HUES48 (cell line): Measurements from ENCODE around the gene S100A1.
"Not testable (repeated sequence)": the region's sequence is repeated elsewhere in the genome, so short reads cannot be mapped to it uniquely, and the experiment has no call there.

Experiments
- H3K27ac ChIP-seq: one replicate; pipeline ENCODE4 v1.7.0; 2013; ENCODE audit warnings: low read depth, low read length, inconsistent platforms
- H3K27me3 ChIP-seq: 2 replicates; pipeline ENCODE4 v1.6.1; 2013; ENCODE audit warnings: mild to moderate bottlenecking, low read length; ENCODE audit not compliant: control insufficient read depth, insufficient read depth
- H3K36me3 ChIP-seq: 2 replicates; pipeline ENCODE4 v1.6.1; 2013; ENCODE audit warnings: low read length; ENCODE audit not compliant: control insufficient read depth, insufficient read depth
- H3K4me1 ChIP-seq: 2 replicates; pipeline ENCODE4 v1.6.1; 2013; ENCODE audit warnings: mild to moderate bottlenecking, low read length; ENCODE audit not compliant: control insufficient read depth, insufficient read depth
- H3K4me3 ChIP-seq: 2 replicates; pipeline ENCODE4 v1.5.1; 2013; ENCODE audit warnings: mild to moderate bottlenecking, low read depth, low read length
- H3K9ac ChIP-seq: 2 replicates; pipeline ENCODE4 v1.6.1; 2013; ENCODE audit warnings: mild to moderate bottlenecking, low read depth, low read length, moderate library complexity
- H3K9me3 ChIP-seq: 2 replicates; pipeline ENCODE4 v1.6.1; 2013; ENCODE audit warnings: low read length; ENCODE audit not compliant: control insufficient read depth, insufficient read depth

S100A1 gene

DNA sequence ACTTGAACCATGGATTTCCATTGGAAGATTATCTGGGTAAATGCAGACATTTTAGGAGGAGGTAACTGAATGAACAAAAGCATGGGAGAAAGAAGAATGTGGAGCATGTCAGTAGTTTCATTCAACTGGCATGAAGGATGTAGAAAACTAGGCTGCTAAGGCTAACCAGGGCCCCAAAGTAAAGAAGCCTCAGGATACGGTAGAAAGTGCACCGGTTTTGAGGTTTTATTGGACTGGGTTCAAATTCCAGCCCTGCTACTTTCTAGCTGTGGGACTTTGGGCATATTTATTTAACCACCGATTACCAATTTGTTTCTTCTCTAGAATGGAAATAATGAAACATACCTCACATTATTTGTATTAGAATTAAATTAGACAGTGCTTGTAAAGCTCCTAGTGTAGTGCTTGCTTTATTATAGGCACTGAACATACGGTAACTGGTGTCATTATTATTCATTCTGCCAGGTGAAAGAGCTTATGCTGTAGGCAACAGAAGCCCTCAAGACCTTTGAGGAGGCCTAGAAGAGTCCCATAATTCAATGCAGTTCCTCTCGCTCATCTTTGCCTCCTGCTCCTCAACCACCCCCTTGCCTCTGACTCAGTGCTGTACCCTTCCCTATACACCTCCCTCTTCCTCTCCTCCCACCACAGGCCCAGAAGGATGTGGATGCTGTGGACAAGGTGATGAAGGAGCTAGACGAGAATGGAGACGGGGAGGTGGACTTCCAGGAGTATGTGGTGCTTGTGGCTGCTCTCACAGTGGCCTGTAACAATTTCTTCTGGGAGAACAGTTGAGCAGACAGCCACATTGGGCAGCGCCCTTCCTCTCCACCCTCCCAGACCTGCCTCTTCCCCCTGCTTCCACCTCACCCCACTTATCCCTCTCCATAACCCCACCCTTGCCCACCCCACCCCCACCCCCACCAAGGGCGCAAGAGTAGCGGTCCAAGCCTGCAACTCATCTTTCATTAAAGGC is 3.1 kb downstream of the S100A1 start:
- no peaks in the 10 kb centered on the region for H3K27me3 ChIP-seq
- H3K4me1 ChIP-seq = peaks cover 18% of the 10 kb centered on the region
- H3K36me3 ChIP-seq = peaks cover 11% of the 10 kb centered on the region
- H3K4me3 ChIP-seq = no peak overlapping the region
- H3K9me3 ChIP-seq = no peaks in the 10 kb centered on the region
- H3K27ac ChIP-seq = no peak overlapping the region
- H3K9ac ChIP-seq = no peak overlapping the region

DNA sequence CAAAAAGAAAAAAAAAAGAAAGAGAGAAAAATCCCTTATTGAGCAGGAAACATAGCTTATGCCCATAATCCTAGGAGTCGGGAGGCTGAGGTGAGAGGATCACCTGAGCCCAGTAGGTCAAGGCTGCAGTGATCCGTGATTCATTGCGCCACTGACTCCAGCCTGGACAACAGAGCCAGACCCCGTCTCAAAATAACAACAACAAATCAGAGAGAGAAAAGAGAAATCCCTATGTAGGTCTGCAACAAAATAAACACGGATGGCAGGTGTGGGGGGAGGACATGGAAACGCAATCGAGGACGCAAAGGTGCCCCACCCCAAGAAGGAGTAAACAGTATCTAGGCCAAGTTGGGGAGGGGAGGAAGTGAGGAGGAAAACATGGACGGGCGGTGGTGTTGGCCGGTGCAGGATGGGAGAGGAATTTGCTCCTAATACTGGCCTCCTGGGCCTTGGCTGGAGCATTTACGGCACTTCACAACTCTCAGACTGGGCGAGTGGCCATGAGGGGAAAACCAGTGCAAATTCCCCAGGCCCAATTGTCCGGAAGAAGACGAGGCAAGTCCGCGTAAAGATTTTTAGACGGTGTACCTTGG is 5.0 kb downstream of the S100A1 start:
- H3K4me3 ChIP-seq = peak overlapping the region; percentile 100
- H3K36me3 ChIP-seq = peaks cover 30% of the 10 kb centered on the region
- H3K4me1 ChIP-seq = peaks cover 7% of the 10 kb centered on the region; the same call in 1 of the 2 replicates

DNA sequence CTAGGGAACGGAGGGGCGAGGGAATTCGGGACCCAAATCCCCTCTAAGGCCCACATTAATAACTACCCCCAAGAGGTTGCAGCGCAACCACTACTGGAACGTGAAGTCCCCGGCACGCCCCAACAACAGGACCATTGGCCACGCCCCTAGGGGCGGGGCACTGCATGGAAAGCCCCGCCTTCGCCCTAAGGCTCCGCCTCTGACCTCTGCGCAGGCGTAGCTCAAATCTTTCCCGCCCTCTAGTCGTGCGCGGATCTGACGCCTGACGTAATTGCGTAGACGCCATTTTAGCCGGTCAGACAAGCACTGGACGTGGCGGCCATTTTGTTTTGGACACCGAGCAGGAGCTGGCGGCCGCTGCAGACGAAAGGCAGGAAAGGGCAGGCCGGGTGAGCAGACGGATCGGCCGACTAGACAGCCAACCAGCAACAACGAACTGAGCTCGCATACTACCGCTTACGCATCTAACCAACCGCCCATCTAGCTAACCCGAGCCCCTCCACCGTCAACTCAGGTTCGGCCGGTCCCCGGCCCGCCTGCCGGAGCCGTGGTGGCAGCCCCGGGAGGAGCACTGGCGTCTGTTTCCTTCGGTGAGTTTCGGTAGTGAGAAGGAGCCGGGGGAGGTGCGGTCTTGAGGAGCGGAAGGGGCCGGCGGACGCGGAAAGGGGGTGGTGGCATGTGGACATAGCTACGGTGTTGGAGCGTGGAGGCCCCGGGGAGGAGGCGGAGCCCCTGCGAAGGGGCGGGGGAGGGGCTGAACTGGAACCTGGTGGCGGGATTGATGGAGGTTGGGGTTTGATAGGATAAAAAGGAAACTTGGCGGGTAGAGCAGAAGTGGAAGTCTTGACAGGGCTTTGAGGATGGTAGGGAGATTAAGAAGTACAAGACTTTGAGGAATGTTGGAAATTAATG is 5.8 kb downstream of the S100A1 start, which contains the start of gene CHTOP:
TSS of gene CHTOP (plus strand) at position 313 of the 912 bp plus-strand sequence. CDS start 2,523 bp downstream, outside the sequence.
- H3K27me3 ChIP-seq = no peaks in the 10 kb centered on the region
- no peaks in the 10 kb centered on the region for H3K9me3 ChIP-seq
- peak within 1 kb of the TSS; percentile 100 for H3K4me3 ChIP-seq
- peaks cover 38% of the 10 kb centered on the region for H3K36me3 ChIP-seq
- peaks cover 5% of the 10 kb centered on the region; the same call in 1 of the 2 replicates for H3K4me1 ChIP-seq
- peak within 1 kb of the TSS; percentile 100 for H3K9ac ChIP-seq
- peak within 1 kb of the TSS; percentile 100 for H3K27ac ChIP-seq

More for the DNA sequence above, 5.0 kb downstream of the S100A1 start:
- Histone ChIP-seq H3K27me3 (no peaks in the 10 kb centered on the region), H3K9me3 (no peaks in the 10 kb centered on the region), H3K27ac (peak overlapping the region; percentile 24), H3K9ac (no peak overlapping the region)

DNA sequence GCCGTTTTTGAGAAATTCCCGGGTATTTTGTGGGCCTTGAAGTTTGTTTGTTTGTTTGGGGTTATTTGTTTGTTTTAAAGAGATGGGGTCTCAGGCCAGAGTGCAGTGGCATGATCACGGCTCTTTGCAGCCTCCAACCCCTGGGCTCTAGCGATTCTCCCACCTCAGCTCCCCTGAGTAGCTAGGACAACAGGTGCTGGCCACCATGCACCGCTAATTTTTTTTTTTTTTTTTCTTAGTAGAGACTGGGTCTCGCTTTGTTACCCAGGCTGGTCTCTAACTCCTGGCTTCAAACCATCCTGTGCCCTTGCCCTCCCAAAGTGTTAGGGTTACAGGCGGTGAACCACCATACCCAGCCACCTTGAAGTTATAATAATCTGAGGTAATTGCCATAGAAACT is 7.6 kb downstream of the S100A1 start:
- H3K4me3 ChIP-seq = no peak overlapping the region
- no peak overlapping the region for H3K9ac ChIP-seq
- no peaks in the 10 kb centered on the region for H3K9me3 ChIP-seq
- no peaks in the 10 kb centered on the region for H3K27me3 ChIP-seq
- no peak overlapping the region for H3K27ac ChIP-seq
- H3K36me3 ChIP-seq = peaks cover 56% of the 10 kb centered on the region
- H3K4me1 ChIP-seq = peaks cover 5% of the 10 kb centered on the region; the same call in 1 of the 2 replicates

DNA sequence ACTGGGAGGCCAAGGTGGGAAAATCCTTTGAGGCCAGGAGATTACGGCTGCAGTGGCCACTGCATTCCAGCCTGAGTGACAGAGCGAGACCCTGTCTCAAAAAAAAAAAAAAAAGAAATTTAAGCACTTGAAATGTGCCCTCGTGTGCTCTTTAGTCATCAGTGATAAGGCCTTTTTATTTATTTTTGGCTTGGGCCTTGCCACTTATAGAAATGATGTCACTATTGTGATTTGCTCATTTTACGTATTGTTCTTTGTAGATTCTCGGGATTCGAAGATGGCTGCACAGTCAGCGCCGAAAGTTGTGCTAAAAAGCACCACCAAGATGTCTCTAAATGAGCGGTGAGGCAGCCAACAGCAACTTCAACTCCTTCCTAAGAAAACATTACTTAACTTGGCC is 8.1 kb downstream of the S100A1 start:
- no peaks in the 10 kb centered on the region for H3K9me3 ChIP-seq
- H3K27me3 ChIP-seq = no peaks in the 10 kb centered on the region
- H3K36me3 ChIP-seq = peaks cover 61% of the 10 kb centered on the region
- no peak overlapping the region for H3K27ac ChIP-seq
- no peak overlapping the region for H3K9ac ChIP-seq
- no peak overlapping the region for H3K4me3 ChIP-seq
- H3K4me1 ChIP-seq = peaks cover 5% of the 10 kb centered on the region; the same call in 1 of the 2 replicates

DNA sequence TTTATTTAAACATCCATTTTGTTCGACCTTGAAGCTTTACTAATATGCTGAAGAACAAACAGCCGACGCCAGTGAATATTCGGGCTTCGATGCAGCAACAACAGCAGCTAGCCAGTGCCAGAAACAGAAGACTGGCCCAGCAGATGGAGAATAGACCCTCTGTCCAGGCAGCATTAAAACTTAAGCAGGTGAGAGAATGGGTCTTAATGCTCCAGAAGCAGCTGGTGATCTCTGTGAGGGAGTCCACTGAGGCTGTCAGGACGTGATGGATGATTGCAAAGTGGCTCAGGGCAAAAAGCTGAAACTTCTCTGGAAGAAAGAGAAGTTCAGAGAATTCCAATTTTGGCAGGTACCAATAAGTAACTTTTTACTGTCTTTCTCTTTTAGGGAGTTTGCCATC is 10.0 kb downstream of the S100A1 start:
- Histone ChIP-seq H3K9me3 (no peaks in the 10 kb centered on the region), H3K36me3 (peaks cover 80% of the 10 kb centered on the region), H3K27ac (no peak overlapping the region), H3K27me3 (no peaks in the 10 kb centered on the region), H3K9ac (no peak overlapping the region), H3K4me3 (no peak overlapping the region), H3K4me1 (peaks cover 4% of the 10 kb centered on the region; the same call in 1 of the 2 replicates)

DNA sequence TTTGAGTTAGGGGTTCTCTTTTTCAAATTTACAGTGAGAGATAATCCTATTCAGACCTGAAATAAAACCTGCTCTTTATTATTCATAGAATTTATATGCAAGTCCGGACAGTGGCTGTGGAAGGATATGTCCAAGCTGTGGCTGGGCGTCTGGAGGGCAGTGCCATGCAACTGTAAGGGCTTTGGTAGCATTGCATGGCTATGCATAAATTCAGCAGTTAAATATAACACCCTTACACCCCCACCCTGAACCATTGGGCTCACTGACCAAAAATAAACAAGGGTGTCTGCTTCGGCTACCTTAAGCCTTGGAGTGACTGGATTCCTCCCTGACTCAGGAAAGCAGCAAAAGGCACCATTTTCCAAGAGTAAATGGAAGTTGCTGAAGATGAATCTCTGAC is 11.0 kb downstream of the S100A1 start:
- Histone ChIP-seq H3K4me3 (no peak overlapping the region), H3K9ac (no peak overlapping the region), H3K27me3 (no peaks in the 10 kb centered on the region), H3K36me3 (peaks cover 90% of the 10 kb centered on the region), H3K9me3 (no peaks in the 10 kb centered on the region), H3K4me1 (no peaks in the 10 kb centered on the region), H3K27ac (no peak overlapping the region)

DNA sequence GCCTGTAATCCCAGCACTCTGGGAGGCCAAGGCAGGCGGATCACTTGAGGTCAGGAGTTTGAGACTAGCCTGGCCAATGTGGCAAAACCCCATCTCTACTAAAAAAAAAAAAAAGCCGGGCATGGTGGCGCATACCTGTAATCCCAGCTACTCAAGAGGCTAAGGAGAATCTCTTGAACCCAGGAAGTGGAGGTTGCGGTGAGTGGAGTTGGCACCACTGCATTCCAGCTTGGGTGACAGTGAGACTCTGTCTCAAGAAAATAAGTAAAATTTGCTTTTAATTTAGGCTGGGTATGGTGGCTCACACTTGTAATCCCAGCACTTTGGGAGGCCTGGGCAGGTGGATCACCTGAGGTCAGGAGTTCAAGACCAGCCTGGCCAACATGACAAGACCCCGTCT is 12.0 kb downstream of the S100A1 start:
- H3K27ac ChIP-seq, H3K9ac ChIP-seq, H3K27me3 ChIP-seq, H3K4me3 ChIP-seq, H3K4me1 ChIP-seq, H3K9me3 ChIP-seq: not testable (repeated sequence)
- peaks cover 100% of the 10 kb centered on the region for H3K36me3 ChIP-seq

DNA sequence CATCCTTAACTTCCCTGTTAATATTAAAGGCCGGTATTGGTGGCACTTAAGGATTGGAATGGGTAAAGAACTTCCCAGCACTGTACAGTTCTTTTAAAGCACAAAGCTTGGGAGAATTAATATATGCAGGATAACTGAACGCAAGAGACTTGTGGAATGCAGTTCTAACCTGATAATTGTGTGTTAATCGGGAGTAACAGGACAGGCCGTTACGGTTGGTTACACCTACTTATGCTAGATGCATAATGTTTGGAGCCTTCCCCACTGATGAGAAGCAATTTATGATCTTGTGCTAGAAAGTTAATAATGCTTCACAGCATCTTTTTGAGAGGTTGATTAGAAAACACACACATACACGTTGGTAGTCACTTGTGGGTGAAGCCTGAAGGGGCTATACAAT is 12.6 kb downstream of the S100A1 start:
- Histone ChIP-seq H3K4me1 (no peaks in the 10 kb centered on the region), H3K4me3 (no peak overlapping the region), H3K27ac (no peak overlapping the region), H3K36me3 (peaks cover 100% of the 10 kb centered on the region), H3K27me3 (no peaks in the 10 kb centered on the region), H3K9ac (no peak overlapping the region), H3K9me3 (no peaks in the 10 kb centered on the region)

DNA sequence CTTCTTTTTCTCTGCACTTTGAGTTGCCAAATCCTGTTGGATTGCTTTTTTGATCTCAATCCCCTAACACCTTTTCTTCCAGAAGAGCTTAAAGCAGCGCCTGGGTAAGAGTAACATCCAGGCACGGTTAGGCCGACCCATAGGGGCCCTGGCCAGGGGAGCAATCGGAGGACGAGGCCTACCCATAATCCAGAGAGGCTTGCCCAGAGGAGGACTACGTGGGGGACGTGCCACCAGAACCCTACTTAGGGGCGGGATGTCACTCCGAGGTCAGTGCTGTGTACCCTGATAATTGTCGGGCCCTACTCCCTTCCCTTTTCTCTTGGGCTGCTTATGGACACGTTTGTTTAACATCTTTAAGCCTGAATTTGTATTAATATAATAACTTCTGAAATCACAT is 13.9 kb downstream of the S100A1 start:
- Histone ChIP-seq H3K9ac (no peak overlapping the region), H3K27me3 (no peaks in the 10 kb centered on the region), H3K27ac (no peak overlapping the region), H3K4me3 (no peak overlapping the region), H3K9me3 (no peaks in the 10 kb centered on the region), H3K36me3 (peaks cover 96% of the 10 kb centered on the region), H3K4me1 (no peaks in the 10 kb centered on the region)
